ENCODE measurements around the gene REELD1.

The REELD1 gene

GRCh38 chr4:146256328-146256727 lies 42.0 kb downstream of the REELD1 start:
- Histone ChIP-seq H3K27me3 (ENCODE audit: insufficient read depth, low read length, poor library complexity, severe bottlenecking) (no peaks in the 10 kb centered on the region), H3K36me3 (ENCODE audit: insufficient read depth, low read length) (no peaks in the 10 kb centered on the region), H3K4me3 (ENCODE audit: low read length, poor library complexity, severe bottlenecking) (no peak overlapping the region), H3F3A (ENCODE audit: low read depth) (no peaks in the 10 kb centered on the region), H2AFZ (ENCODE audit: low read length) (no peak overlapping the region), H3K79me2 (ENCODE audit: insufficient read depth, low read length) (no peaks in the 10 kb centered on the region), H3K4me1 (ENCODE audit: insufficient read depth, low read length, poor library complexity, severe bottlenecking) (no peaks in the 10 kb centered on the region), H3K4me2 (ENCODE audit: low read depth, low read length, poor library complexity, severe bottlenecking) (no peak overlapping the region), H3K9me3 (ENCODE audit: insufficient read depth, low read depth, low read length) (no peaks in the 10 kb centered on the region), H3K9me2 (replicated peaks; ENCODE audit: low read depth, low read length) (no peaks in the 10 kb centered on the region), H3K9ac (ENCODE audit: low read depth, low read length, poor library complexity, severe bottlenecking) (no peak overlapping the region), H4K20me1 (ENCODE audit: insufficient read depth, low read length, poor library complexity, severe bottlenecking) (no peaks in the 10 kb centered on the region)
- TF ChIP-seq, protein P1, sequence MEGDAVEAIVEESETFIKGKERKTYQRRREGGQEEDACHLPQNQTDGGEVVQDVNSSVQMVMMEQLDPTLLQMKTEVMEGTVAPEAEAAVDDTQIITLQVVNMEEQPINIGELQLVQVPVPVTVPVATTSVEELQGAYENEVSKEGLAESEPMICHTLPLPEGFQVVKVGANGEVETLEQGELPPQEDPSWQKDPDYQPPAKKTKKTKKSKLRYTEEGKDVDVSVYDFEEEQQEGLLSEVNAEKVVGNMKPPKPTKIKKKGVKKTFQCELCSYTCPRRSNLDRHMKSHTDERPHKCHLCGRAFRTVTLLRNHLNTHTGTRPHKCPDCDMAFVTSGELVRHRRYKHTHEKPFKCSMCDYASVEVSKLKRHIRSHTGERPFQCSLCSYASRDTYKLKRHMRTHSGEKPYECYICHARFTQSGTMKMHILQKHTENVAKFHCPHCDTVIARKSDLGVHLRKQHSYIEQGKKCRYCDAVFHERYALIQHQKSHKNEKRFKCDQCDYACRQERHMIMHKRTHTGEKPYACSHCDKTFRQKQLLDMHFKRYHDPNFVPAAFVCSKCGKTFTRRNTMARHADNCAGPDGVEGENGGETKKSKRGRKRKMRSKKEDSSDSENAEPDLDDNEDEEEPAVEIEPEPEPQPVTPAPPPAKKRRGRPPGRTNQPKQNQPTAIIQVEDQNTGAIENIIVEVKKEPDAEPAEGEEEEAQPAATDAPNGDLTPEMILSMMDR (conservative IDR thresholded peaks at IDR 0.05; ENCODE audit: low read length): no peak
- TF ChIP-seq EZH2phosphoT487 (IDR thresholded peaks at IDR 0.05; ENCODE audit: borderline replicate concordance): no peak

- H3F3A ChIP-seq (ENCODE audit: low read depth): no peaks in the 10 kb centered on the region
- no peak overlapping the region for H2AFZ ChIP-seq (ENCODE audit: low read length)
- H3K9me2 ChIP-seq (replicated peaks; ENCODE audit: low read depth, low read length): no peaks in the 10 kb centered on the region
- no peaks in the 10 kb centered on the region for H3K27me3 ChIP-seq (ENCODE audit: insufficient read depth, low read length, poor library complexity, severe bottlenecking)
- TF ChIP-seq EZH2phosphoT487 (IDR thresholded peaks at IDR 0.05; ENCODE audit: borderline replicate concordance): no peak
- TF ChIP-seq, protein P1 (conservative IDR thresholded peaks at IDR 0.05; ENCODE audit: low read length): no peak
- no peaks in the 10 kb centered on the region for H3K4me1 ChIP-seq (ENCODE audit: insufficient read depth, low read length, poor library complexity, severe bottlenecking)
- no peak overlapping the region for H3K9ac ChIP-seq (ENCODE audit: low read depth, low read length, poor library complexity, severe bottlenecking)
- H4K20me1 ChIP-seq (ENCODE audit: insufficient read depth, low read length, poor library complexity, severe bottlenecking): no peaks in the 10 kb centered on the region
- no peak overlapping the region for H3K4me3 ChIP-seq (ENCODE audit: low read length, poor library complexity, severe bottlenecking)
- H3K9me3 ChIP-seq (ENCODE audit: insufficient read depth, low read depth, low read length): no peaks in the 10 kb centered on the region
- H3K4me2 ChIP-seq (ENCODE audit: low read depth, low read length, poor library complexity, severe bottlenecking): no peak overlapping the region
- H3K36me3 ChIP-seq (ENCODE audit: insufficient read depth, low read length): no peaks in the 10 kb centered on the region
- no peaks in the 10 kb centered on the region for H3K79me2 ChIP-seq (ENCODE audit: insufficient read depth, low read length)
Measured at GRCh38 chr4:146257511-146257910, 43.2 kb downstream of the REELD1 start.

- no peak overlapping the region for H3K4me3 ChIP-seq (ENCODE audit: low read length, poor library complexity, severe bottlenecking)
- no peaks in the 10 kb centered on the region for H3K4me1 ChIP-seq (ENCODE audit: insufficient read depth, low read length, poor library complexity, severe bottlenecking)
- H3K4me2 ChIP-seq (ENCODE audit: low read depth, low read length, poor library complexity, severe bottlenecking): no peak overlapping the region
- no peaks in the 10 kb centered on the region for H3K79me2 ChIP-seq (ENCODE audit: insufficient read depth, low read length)
- no peaks in the 10 kb centered on the region for H3K9me3 ChIP-seq (ENCODE audit: insufficient read depth, low read depth, low read length)
- TF ChIP-seq EZH2phosphoT487 (IDR thresholded peaks at IDR 0.05; ENCODE audit: borderline replicate concordance): no peak
- TF ChIP-seq, protein P1 (conservative IDR thresholded peaks at IDR 0.05; ENCODE audit: low read length): no peak
- H2AFZ ChIP-seq (ENCODE audit: low read length): no peak overlapping the region
- no peaks in the 10 kb centered on the region for H3K9me2 ChIP-seq (replicated peaks; ENCODE audit: low read depth, low read length)
- no peaks in the 10 kb centered on the region for H4K20me1 ChIP-seq (ENCODE audit: insufficient read depth, low read length, poor library complexity, severe bottlenecking)
- no peaks in the 10 kb centered on the region for H3K27me3 ChIP-seq (ENCODE audit: insufficient read depth, low read length, poor library complexity, severe bottlenecking)
- no peak overlapping the region for H3K9ac ChIP-seq (ENCODE audit: low read depth, low read length, poor library complexity, severe bottlenecking)
- H3F3A ChIP-seq (ENCODE audit: low read depth): no peaks in the 10 kb centered on the region
- no peaks in the 10 kb centered on the region for H3K36me3 ChIP-seq (ENCODE audit: insufficient read depth, low read length)
Measured at GRCh38 chr4:146260521-146260920, 46.2 kb downstream of the REELD1 start.

All from Loucy (cell line).